Glutamatergic neuron (in vitro differentiated cells): ENCODE data around the gene SLC49A3. TPM values are rescaled to one million over a fixed set of nuclear protein-coding genes. Genes with fewer than 3 reads are reported as not detected.
A peak's percentile ranks its signal among the peaks of the same experiment; 100 is the strongest.

Experiments used
- DNase-seq: peaks from one replicate; pipeline ENCODE4 v3.0.0; 2022
- H3K27ac Mint-ChIP-seq: one replicate; pipeline ENCODE4 v1.8.0; 2020; ENCODE audit warnings: mild to moderate bottlenecking, mixed read lengths, inconsistent platforms; ENCODE audit not compliant: unreplicated experiment
- H3K27me3 Mint-ChIP-seq: one replicate; pipeline ENCODE4 v1.8.0; 2020; ENCODE audit warnings: mild to moderate bottlenecking, moderate library complexity, mixed read lengths, inconsistent platforms; ENCODE audit not compliant: unreplicated experiment
- H3K36me3 Mint-ChIP-seq: one replicate; pipeline ENCODE4 v1.8.0; 2020; ENCODE audit warnings: mild to moderate bottlenecking, mixed read lengths, inconsistent platforms; ENCODE audit not compliant: unreplicated experiment
- H3K4me1 Mint-ChIP-seq: one replicate; pipeline ENCODE4 v1.8.0; 2020; ENCODE audit warnings: mild to moderate bottlenecking, low read depth, mixed read lengths, inconsistent platforms; ENCODE audit not compliant: unreplicated experiment
- H3K4me3 Mint-ChIP-seq: one replicate; pipeline ENCODE4 v1.8.0; 2020; ENCODE audit warnings: mild to moderate bottlenecking, mixed read lengths, inconsistent platforms; ENCODE audit not compliant: unreplicated experiment
- H3K9me3 Mint-ChIP-seq: one replicate; pipeline ENCODE4 v1.8.0; 2020; ENCODE audit warnings: mild to moderate bottlenecking, moderate library complexity, mixed read lengths, inconsistent platforms; ENCODE audit not compliant: unreplicated experiment
- CTCF ChIP-seq: fragments of 200-600 bp; sonication (generic); IDR thresholded peaks from one replicate; pipeline ENCODE4 v1.5.0; 2021; ENCODE audit not compliant: partially characterized antibody, unreplicated experiment
- total RNA-seq: library from RNA; stranded (reverse); fragmentation: NEBNext Ultra II Directional; extraction: Animal tissue kit (Norgen Biotek cat#: 25700); gene quantifications from one replicate; pipeline ENCODE4 v1.2.1, GENCODE V29; 2021; ENCODE audit not compliant: unreplicated experiment

SLC49A3 gene
- total RNA-seq, 1 donor from 2014 or later = not detected

- Mint-ChIP-seq H3K27ac (peak overlapping the region; percentile 17), H3K36me3 (peaks cover 4% of the 10 kb centered on the region), H3K4me3 (no peak overlapping the region), H3K4me1 (peaks cover 19% of the 10 kb centered on the region), H3K9me3 (peaks cover 16% of the 10 kb centered on the region), H3K27me3 (peaks cover 12% of the 10 kb centered on the region)
- no peak for DNase-seq
- no peak for TF ChIP-seq CTCF
Measured at GRCh38 chr4:730511-730910, 41.6 kb upstream of the SLC49A3 start.

- Mint-ChIP-seq H3K36me3 (peaks cover 4% of the 10 kb centered on the region), H3K4me3 (no peak overlapping the region), H3K9me3 (peaks cover 17% of the 10 kb centered on the region), H3K27ac (peak overlapping the region; percentile 39), H3K27me3 (peaks cover 12% of the 10 kb centered on the region), H3K4me1 (peaks cover 25% of the 10 kb centered on the region)
- no peak for DNase-seq
- TF ChIP-seq CTCF = no peak
Measured at GRCh38 chr4:729336-730315, 40.7 kb upstream of the SLC49A3 start.

GRCh38 chr4:727576-727975, 38.6 kb upstream of the SLC49A3 start:
- Mint-ChIP-seq H3K27me3 (peaks cover 12% of the 10 kb centered on the region), H3K4me3 (peak overlapping the region; percentile 21), H3K36me3 (peaks cover 4% of the 10 kb centered on the region), H3K4me1 (peaks cover 25% of the 10 kb centered on the region), H3K27ac (no peak overlapping the region), H3K9me3 (peaks cover 26% of the 10 kb centered on the region)
- DNase-seq = no peak
- TF ChIP-seq CTCF = no peak

- H3K4me3 Mint-ChIP-seq = peak overlapping the region; percentile 84
- peaks cover 26% of the 10 kb centered on the region for H3K9me3 Mint-ChIP-seq
- peaks cover 25% of the 10 kb centered on the region for H3K4me1 Mint-ChIP-seq
- peaks cover 8% of the 10 kb centered on the region for H3K36me3 Mint-ChIP-seq
- TF ChIP-seq CTCF = no peak
- peak overlapping the region; percentile 94 for H3K27ac Mint-ChIP-seq
- no peak for DNase-seq
- peaks cover 14% of the 10 kb centered on the region for H3K27me3 Mint-ChIP-seq
Measured at GRCh38 chr4:726838-727237, 37.9 kb upstream of the SLC49A3 start.

- peak overlapping the region; percentile 65 for H3K27ac Mint-ChIP-seq
- peak overlapping the region; percentile 84 for H3K4me3 Mint-ChIP-seq
- H3K9me3 Mint-ChIP-seq = peaks cover 28% of the 10 kb centered on the region
- TF ChIP-seq CTCF = no peak
- H3K27me3 Mint-ChIP-seq = peaks cover 18% of the 10 kb centered on the region
- peaks cover 27% of the 10 kb centered on the region for H3K4me1 Mint-ChIP-seq
- peaks cover 8% of the 10 kb centered on the region for H3K36me3 Mint-ChIP-seq
- DNase-seq = no peak
Measured at GRCh38 chr4:726235-726787, 37.4 kb upstream of the SLC49A3 start.
